BJ (cell line): ENCODE measurements around the gene QSOX1. TPM values are rescaled to one million over a fixed set of nuclear protein-coding genes. Genes with fewer than 3 reads are reported as not detected.

Experiments
- CTCF ChIA-PET: fragments of 350-600 bp; formaldehyde crosslinking; extraction: SDS; loops from one replicate; lab custom pipeline; 2021; ENCODE audit warnings: antibody characterized with exemption, inconsistent platforms; lab: Yijun Ruan, JAX
- POLR2A ChIA-PET: fragments of 300-600 bp; sonication (Branson Sonifier 250); formaldehyde crosslinking; extraction: SDS; loops from one replicate; lab custom pipeline; 2021; ENCODE audit warnings: antibody characterized with exemption; lab: Charles Lee
- DNase-seq: peaks from one replicate; pipeline ENCODE4 v3.0.0-alpha.2; 2011; ENCODE audit warnings: low read depth
- H3K27me3 ChIP-seq: 2 replicates; pipeline ENCODE4 v1.6.0; 2011; ENCODE audit warnings: low read length; ENCODE audit not compliant: control insufficient read depth, insufficient read depth
- H3K36me3 ChIP-seq: 2 replicates; pipeline ENCODE4 v1.5.1; 2011; ENCODE audit warnings: low read length; ENCODE audit not compliant: control insufficient read depth, insufficient read depth
- H3K4me3 ChIP-seq: 2 replicates; pipeline ENCODE4 v1.5.1; 2011; ENCODE audit warnings: low read depth, mild to moderate bottlenecking, control low read depth, low read length
- CTCF ChIP-seq: IDR thresholded peaks from 2 replicates; pipeline ENCODE4 v1.5.1; 2011; ENCODE audit warnings: low read depth, mild to moderate bottlenecking, control low read depth, inconsistent platforms, low read length, moderate library complexity; ENCODE audit not compliant: insufficient read depth
- polyA plus RNA-seq: library from polyadenylated mRNA; depleted of rRNA; stranded (reverse); fragments of >200 nt; gene quantifications from 2 replicates; pipeline ENCODE4 v1.2.3, GENCODE V29; 2011

Gene QSOX1
- polyA plus RNA-seq, 1 experiment = 503 TPM

GRCh38 chr1:180165509-180166435, 11.1 kb downstream of the QSOX1 start:
- Histone ChIP-seq H3K36me3 (peaks cover 8% of the 10 kb centered on the region), H3K27me3 (no peaks in the 10 kb centered on the region), H3K4me3 (no peak overlapping the region)
- POLR2A ChIA-PET = no interaction called here
- CTCF ChIA-PET = interaction anchor here (1.2 to 8.9 kb wide), 2 partner anchors 14 to 298 kb away, joined by 6 to 78 read pairs; no protein-coding TSS in a partner anchor
- TF ChIP-seq CTCF = no peak
- DNase-seq = no peak

- Histone ChIP-seq H3K27me3 (no peaks in the 10 kb centered on the region), H3K4me3 (no peak overlapping the region), H3K36me3 (peaks cover 8% of the 10 kb centered on the region)
- ChIA-PET POLR2A (no interaction called here), CTCF (interaction anchor here (1.2 to 8.9 kb wide), 2 partner anchors 13 to 299 kb away, joined by 6 to 78 read pairs; no protein-coding TSS in a partner anchor)
- TF ChIP-seq CTCF = no peak
- DNase-seq = no peak
These were observed 11.7 kb downstream of the QSOX1 start for GRCh38 chr1:180166436-180166800.

GRCh38 chr1:180167021-180167701, 12.5 kb downstream of the QSOX1 start:
- POLR2A ChIA-PET = interaction anchor here (0.8 kb wide), 1 partner anchor 285 kb away, joined by 3 read pairs; the partner anchor contains the start of gene TOR1AIP1
- Histone ChIP-seq H3K36me3 (peaks cover 10% of the 10 kb centered on the region), H3K27me3 (no peaks in the 10 kb centered on the region), H3K4me3 (no peak overlapping the region)
- no peak for TF ChIP-seq CTCF
- CTCF ChIA-PET = interaction anchor here (0.9 to 8.9 kb wide), 9 partner anchors 9 to 461 kb away, joined by 3 to 78 read pairs (median 3); no protein-coding TSS in a partner anchor
- DNase-seq = no peak

- ChIA-PET POLR2A (interaction anchor here (0.8 kb wide), 1 partner anchor 286 kb away, joined by 3 read pairs; the partner anchor contains the start of gene TOR1AIP1), CTCF (interaction anchor here (0.7 to 8.9 kb wide), 10 partner anchors 9 to 462 kb away, joined by 3 to 78 read pairs (median 3); no protein-coding TSS in a partner anchor)
- DNase-seq = no peak
- TF ChIP-seq CTCF = no peak
- Histone ChIP-seq H3K36me3 (peaks cover 10% of the 10 kb centered on the region), H3K27me3 (no peaks in the 10 kb centered on the region), H3K4me3 (no peak overlapping the region)
These were observed 13.2 kb downstream of the QSOX1 start for GRCh38 chr1:180167721-180168467.
